Fibroblast of gingiva (primary cell): ENCODE measurements around the gene CTR9.

Experiments
- DNase-seq: peaks from one replicate; pipeline ENCODE4 v3.0.0-alpha.2; 2011; ENCODE audit warnings: low read depth

CTR9 gene

DNA sequence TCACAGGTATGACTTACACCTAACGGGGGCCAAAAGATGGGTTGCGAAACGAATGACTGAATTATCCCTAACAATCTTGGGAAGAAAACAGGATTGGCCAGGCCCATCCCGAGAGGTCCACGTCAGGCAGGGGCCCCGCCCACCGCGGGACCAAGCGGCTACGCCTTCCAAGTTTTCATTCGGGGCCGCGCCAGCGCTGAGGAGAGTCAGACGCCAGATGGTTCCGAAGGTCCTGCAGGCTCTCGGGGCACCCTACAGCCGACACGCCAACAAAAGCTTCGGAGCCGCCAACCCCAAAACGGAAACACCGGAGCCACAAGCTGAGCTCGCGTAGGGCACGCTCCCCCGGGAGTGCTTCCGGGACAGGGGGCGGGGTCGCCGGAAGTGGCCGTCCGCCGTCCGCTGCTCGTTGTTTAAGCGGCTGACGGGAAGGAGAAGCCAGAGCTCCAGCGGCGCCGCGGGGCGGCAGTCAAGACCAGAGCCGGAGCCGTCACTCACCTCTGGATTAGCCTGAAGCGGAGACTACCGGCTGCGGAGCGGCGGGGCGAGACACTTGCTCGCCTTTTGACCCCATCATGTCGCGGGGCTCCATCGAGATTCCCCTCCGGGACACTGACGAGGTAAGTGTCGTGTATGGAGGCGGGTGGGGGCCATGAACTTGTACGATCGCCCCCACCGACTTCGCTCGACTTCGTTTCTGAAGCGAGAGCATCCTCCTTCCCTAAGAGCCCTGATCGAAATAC, at the start of gene CTR9:
CTR9 (plus strand) TSS at position 409 of the 743 bp plus-strand sequence; CDS start at position 576, 167 bp downstream.
- peak; percentile 91 for DNase-seq

DNA sequence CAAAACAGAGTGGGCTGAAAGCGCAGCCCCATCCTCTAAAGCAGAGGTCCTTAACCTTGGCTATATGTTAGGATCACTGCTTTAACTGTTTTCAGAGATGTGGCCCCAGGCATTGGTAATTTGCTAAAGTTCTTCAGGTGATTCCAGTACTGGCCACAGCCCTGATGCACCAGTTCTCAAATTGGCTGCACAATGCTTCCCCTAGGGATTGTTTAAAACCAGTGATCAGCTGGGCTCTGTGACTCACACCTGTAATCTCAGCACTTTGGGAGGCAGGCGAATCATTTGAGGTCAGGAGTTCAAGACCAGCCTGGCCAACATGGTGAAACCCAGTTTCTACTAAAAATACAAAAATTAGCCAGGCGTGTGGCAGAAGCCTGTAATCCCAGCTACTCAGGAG, 49.1 kb upstream of the CTR9 start:
- no peak for DNase-seq

DNA sequence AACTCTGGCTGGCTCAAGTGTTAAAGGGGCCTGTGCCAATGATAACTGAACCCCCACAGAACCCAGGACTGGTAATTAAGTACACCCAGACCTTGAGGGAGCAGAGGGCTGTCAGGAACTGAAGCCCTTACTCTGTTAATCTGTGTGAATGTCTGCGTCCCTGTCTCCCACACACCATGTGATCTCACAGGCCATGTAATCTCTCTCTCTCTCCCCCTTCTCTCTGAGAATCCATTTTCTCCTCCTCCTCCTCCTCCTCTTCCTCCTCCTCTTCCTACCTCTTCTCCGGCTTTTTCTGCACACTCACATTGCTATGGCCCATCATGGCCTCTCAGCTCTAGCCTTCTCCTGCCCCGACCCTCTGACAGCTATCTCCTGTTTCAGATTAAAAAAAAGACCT, 42.9 kb upstream of the CTR9 start:
- no peak for DNase-seq

DNA sequence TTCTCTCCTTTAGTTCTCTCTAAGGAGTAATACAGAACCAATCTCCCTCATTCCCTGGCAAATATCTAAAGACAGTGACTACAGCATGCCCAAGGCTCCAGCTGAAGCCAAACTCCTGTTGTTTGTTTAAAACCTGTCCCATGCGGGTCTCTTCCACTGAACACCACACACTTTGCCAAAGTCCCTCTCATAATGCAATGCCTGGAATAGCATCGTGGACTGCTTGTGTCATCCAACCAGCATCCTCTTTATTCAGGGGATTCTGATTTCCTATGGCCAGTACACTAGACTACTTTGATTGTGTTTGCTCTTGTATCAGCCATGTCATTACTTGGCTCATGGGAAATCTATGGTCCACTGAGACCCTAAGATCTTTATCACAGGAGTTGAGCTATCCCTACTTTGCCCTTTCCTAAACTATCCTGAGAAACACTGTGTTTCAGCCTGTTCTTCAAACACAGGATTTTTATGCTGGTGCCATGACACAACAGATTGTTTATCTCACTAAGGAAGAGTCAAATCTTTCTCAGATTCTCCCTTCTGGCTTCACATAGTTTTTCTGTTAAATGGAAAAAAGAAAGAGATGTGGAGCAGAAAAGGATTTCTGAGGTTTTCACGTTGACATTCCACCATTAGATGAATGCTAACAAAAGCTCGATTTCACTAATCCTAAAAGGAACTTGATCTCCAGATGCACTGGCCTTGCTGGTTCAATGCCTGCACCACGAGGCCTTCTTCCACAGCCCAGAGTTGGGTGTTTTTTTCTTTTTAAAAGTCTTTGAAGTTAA, 41.6 kb upstream of the CTR9 start:
- peak; percentile 29 for DNase-seq

DNA sequence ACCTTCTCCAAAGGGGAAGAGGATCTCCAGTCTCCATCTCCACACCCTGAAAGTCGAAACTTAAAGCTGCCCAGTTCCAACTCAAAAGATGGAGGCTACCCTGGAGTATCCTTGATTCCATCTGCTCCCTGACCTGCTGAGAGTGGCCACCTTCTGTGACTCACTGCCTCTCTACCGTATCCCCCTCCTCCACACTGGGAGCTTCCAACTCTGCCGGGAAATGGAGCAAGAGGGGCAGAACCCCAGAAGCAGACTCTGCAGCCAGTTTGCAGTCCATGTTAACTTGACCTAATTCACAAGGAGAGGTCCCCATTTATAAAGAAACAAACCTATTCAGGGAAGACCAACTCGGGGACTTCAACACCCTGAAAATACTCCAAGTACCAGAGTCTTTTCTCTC, 35.5 kb upstream of the CTR9 start:
- DNase-seq, result no peak

DNA sequence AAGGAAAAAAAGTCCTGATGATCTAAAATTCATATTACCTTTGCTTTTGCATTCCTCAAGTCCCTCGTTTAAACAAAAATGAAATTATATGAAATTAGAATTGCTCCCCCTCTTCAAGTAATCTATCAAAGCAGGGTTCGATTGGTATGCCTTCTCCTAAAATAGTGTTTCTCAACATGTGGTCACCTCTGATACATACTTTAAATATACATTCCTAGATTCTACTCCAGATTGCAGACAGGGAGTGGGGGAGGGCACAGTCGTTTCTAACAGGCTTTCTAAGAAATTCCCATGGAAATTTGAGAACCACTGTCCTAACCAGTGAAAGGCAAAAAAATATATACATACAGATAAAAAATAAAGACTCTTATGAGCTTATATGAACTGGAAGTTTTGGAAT, 34.9 kb upstream of the CTR9 start:
- DNase-seq, result no peak

DNA sequence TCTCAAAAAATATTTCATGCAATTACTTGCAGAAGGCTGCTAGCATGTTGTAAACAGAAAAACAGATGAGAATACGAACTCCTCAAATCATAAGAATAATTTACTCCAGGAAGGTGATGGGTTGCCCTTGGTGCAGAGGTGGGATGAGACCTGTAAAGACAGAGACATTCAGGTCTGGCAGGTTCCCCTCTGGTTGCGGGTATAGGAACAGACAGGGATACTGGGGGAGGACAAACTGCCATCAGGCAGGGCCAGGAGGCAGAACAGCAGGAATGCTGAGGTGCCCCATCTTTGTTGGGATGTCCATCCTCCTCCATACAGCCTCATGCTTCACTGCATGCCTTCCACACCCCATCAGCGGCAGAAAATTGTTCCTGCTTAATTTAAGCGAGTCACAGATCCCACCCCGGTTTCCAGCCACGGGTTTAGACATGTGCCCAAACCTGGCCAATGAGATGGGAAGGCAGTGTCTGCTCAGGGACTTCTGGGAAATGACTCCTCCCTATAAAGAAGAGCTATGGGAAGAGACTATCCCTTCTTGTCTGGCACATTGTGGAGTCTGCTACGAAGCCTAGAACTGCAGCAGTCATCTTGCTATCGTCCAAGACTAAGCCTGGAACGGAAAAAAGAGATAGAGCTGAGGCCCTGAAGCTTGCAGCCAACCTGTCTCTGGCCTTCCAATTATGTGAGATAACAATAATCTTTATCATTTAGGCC, 34.3 kb upstream of the CTR9 start:
- no peak for DNase-seq

DNA sequence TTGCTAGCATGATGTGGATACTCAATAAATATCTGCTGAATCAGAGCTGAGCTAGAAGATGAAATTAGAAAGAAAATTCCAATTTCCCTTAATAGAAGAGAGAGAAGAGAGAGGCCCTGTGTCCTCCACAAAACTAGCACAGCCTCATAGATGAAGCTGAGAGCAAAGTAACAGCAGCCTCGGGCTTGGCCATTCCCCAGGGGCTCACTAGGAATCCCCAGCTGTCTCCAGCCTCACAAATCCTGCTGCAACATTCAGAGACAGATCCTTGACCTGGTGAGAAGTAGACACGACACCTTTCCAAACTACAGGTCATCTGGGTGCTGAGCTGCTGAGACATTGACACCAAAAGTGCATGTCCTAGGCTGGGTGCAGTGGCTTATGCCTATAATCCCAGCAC, 31.4 kb upstream of the CTR9 start:
- no peak for DNase-seq

DNA sequence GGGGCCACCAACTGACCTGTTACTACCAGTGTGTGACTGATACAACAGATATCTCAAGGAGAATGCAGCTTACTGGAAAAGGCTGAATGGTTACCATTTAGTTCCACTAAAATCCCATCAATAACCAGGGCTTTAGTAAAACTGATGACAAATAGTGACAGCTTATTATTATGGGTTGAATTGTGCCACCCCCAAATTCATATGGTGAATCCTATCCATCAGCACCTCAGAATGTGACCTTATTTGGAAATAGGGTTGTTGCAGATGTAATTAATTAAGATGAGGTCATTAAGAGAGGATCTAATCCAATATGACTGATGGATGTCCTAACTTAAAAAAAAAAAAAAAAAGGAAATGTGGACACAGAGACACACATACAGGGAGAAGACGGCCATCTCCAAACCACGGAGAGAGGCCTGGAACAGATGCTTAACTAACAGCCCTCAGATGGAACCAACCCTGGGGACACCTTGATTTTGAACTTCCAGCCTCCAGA, 30.1 kb upstream of the CTR9 start:
- no peak for DNase-seq

DNA sequence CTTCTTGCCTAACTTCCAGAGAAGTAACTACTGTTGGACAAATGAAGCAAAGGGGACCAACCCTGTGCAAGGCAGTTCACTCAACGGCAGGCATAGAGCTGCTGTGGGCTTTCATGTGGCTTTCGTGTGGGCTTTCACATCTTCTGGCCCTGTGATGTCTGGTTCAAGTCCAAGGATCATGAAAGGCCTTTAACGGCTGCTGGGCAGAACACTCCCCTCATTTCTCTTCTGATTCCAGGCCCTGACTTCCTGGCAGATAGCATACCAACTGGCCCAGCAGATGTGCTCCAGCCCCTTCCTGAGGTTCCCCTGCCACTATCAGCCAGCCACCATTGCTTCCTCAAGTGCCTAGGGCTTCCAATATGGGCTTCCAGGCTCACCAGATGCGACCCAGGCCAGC, 28.7 kb upstream of the CTR9 start:
- no peak for DNase-seq

DNA sequence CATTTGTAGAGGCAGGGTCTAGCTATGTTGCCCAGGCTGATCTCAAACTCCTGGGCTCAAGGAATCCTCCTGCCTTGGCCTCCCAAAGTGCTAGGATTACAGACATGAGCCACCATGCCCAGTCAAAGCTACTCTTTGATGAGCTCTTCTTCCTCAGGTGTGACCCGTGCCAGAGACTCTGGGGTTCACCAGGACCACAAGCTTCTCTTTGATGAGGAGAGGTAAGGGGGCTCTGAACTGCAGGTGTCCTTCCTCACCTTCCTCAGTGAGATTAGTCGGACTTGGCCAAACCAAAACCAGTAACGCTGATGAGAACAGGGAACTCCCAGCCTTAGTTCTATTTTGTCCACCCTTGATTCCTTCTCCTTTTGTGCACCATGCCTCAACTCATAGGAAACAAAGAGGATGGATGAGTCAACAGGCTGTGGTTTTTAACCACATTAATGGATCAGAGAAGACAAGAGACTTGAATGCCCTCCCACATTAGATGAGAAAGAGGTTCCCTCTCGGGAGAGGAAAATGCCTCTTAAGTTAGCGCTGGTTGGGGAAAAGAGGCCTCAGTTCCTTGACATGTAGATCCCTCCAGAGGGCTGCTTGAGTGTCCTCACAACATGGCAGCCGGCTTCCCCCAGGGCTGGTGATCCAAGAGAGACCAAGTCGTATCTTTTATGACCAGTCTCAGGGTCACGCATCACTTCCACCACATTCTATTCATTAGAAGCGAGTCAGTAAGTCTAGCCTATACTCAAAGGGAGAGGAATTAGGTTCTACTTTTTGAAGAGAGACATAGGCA, 25.7 kb upstream of the CTR9 start:
- DNase-seq, result no peak

DNA sequence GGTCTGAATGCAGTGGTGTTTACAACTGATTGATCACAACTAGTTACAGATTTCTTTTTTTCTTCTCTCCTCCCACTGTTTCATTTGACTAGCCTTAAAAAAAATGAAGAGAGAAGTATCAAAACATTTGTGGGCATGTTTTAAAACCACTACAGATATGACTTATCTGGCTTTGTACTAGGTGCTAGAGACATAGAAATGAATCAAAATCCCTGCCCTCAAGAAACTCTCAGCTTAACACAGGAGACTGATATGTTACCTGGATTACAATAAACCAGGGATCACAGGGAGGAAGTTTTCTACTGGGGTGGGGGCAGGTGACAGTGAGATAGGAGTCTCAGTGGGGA, 25.2 kb upstream of the CTR9 start:
- DNase-seq, result no peak

DNA sequence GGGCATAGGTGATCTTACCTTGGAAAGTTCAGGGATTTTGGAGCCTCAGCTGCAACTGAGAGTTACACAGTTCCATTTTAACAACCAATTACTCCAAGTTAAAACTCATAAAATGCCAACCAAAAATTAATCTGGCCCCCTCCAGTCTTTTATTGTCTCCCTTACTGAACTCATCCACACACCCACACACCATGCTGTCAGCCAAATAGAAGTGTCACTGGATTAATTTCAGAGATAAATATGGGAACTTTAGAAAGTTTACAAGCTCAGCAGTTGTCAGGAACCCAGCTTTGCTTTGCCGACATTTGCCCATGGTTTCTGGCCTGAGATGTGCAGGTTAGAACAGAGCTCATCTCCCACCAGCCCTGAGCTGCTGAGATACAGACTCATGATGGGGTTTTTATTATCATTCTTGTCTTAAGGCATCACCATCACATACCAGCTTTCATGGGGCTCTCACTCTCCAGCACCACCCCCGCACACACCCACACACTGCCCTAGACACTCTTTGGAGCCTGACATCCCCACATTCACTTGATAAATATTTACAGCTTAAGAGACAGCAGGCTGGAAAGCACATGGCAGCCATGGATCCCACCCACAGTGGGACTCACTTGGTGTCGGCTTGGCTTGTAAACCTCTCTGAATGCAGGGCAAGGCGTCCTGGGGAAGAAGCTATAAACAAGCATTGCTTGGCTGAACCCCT, 23.7 kb upstream of the CTR9 start:
- DNase-seq, result no peak

DNA sequence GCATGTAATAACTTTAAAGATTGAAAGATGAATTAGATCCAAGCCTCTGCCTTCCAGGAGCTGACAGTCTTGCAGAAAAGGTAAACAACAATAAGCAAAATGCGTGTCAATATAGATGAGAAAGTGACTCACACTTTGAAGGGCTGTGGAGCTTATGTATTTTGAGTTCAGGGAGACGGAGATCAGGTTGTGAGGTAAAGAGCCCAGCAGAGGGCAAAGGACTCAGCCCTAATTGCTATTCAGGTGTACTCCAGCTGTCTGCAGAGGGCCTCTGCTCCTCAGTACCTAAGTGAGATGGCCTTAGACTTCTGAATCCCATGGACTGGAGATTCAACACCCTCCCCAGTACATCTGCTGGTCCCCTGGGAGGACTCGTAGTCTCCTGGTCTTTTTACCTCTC, 22.9 kb upstream of the CTR9 start:
- DNase-seq, result no peak

DNA sequence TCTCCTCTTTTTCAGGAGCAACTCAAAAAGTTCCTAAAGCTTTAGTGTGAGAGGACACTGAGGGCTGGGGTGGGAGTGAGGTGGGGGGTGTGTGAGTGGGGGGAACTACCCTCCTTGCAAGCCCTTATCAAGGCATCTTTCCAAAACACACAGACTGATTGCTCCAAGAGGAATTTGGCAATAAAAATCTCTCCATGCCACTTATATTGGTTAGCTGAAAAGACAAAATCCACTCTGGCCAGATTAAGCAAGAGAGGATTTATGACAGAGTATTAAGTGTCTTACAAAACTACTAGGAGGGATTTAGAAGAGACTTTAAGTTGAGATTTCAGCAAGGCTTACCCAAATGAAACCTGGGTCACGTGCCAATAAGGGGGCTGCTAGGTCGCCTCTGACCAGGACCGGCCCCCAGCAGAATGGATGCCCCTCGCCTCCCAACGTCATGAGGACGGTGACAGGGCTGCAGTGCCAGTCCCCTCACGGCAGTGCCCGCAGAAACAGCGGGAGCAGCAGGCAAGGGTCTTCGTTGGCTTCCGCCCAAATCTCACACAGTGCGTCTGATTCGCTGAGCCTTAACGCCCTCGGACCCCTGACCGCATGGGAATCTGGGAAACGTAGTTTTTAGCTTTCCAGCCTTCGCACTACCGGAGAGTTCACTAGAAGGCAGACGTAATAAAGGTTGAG, 22.1 kb upstream of the CTR9 start:
- DNase-seq, result peak; percentile 51

DNA sequence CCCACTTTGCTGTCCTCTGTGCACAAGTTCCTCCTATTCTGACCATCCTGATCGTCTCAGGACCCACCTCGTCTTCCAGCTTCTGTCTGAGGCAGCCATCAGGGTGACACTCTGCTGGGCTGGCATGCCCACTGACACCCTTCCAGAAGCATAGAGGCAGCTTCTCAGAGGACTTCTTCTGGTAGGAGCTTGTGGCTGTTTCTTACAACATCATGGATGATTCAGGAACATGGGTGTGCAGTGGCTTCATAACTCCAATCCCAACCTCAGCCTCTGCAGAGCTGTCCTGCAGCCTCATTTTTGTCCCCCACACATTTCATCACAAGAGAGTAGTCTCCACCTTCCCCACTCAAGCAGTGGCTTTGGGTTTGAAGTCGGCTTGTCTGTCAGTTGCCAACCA, 20.9 kb upstream of the CTR9 start:
- no peak for DNase-seq

DNA sequence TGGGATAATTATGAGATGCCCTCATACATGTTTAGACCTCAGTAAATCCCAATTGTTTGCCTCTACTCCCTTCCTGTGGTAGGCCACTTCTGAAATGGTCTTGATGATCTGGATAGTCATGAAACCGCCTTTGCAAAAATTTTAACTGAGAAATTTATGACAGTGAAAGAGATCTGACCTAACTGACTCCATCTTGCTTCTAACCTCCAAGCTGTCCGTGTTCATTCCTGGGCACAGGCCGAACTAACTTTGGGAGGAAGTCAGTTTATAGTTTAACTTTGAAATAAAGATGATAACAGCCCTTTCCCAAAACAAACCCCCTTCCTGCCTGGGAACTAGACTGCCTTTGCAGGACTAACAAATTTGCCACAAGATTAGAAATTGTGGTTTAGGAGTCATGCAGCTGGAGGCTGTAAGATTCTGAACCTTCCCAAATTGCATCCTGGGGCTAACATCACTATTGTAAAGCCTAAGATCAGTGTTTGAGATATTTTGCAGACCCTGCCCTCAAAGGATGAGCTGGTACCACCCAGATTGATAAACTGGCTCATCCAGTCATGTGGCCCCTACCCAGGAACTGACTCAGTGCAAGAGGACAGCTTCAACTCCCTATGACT, 19.9 kb upstream of the CTR9 start:
- no peak for DNase-seq

DNA sequence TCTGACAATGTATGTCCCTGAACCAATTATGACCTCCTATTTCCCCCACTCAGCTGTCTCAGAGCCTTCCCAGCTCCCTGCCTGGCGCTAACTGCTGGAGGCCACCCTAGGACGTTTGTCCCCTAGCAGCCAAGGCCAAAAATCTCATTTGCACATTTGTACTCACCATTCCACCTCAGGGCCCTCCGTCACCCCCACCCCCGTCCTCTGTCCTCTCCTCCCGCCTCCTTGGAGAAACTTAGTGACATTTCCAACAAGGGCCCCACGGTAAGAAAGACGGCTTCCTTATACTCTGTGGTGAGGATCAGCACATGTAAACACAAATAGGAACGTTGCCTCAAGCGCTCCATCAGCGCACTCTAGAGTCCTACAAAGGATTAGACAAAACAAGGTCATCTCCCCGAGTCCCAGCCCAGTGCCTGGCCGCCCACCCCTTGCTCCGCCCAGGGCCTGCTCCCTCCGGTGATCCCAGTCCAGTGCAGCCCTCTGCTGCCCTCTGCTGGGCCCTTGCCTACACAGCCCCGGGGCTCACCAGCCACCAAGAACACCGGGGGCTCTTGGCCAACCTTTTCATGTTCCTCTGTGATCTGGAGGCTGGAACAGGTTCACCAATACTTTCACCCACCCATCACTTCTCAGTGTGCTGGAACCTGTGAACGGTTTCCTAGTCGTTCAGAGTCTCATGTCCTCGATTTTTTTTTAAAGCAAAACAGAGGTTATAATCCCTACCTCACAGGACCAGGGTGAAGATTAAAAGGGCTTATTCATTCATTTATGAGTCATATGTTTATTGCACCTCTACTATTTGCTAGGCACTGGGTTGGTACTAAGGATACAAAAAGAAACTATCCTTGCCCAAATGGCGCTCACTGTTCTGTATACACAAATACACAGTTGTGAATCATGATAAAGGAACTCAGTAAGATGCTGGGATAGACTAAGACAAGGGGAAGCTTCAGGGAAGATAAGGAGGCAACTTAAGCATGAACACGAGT, 15.3 kb upstream of the CTR9 start:
- peak; percentile 96 for DNase-seq
